GM23338 (cell line): Measurements from ENCODE around the gene PROX2. TPM values are rescaled to one million over a fixed set of nuclear protein-coding genes. Genes with fewer than 3 reads are reported as not detected.

Source experiments
- ATAC-seq: fragments of 200-7000 bp; cut with Tn5 transposase; 3 replicates; pipeline ENCODE4 v1.9.1; 2020
- DNase-seq: peaks from one replicate; pipeline ENCODE4 v3.0.0-alpha.2; 2015; ENCODE audit warnings: low spot score
- H2AFZ ChIP-seq: fragments of 200-600 bp; sonication (generic); 2 replicates; pipeline ENCODE4 v1.8.0; 2016; ENCODE audit warnings: antibody characterized with exemption, mild to moderate bottlenecking, moderate library complexity
- H3F3A ChIP-seq: fragments of 200-600 bp; sonication (generic); replicated peaks from 2 replicates; pipeline ENCODE4 v1.8.0; 2017; ENCODE audit warnings: antibody characterized with exemption, mixed run types, low read depth
- H3K27ac ChIP-seq: fragments of 200-600 bp; sonication (generic); 2 replicates; pipeline ENCODE4 v1.6.1; 2016; ENCODE audit warnings: low read depth
- H3K27me3 ChIP-seq: fragments of 200-600 bp; sonication (generic); 2 replicates; pipeline ENCODE4 v1.8.0; 2016; ENCODE audit warnings: mild to moderate bottlenecking, mixed run types, moderate library complexity; ENCODE audit not compliant: insufficient read depth
- H3K36me3 ChIP-seq: fragments of 200-600 bp; sonication (generic); 2 replicates; pipeline ENCODE4 v1.8.0; 2016; ENCODE audit warnings: mild to moderate bottlenecking; ENCODE audit not compliant: insufficient read depth
- H3K4me1 ChIP-seq: fragments of 200-600 bp; sonication (generic); 2 replicates; pipeline ENCODE4 v1.8.0; 2016; ENCODE audit warnings: mild to moderate bottlenecking, moderate library complexity; ENCODE audit not compliant: insufficient read depth
- H3K4me2 ChIP-seq: fragments of 200-600 bp; sonication (generic); 2 replicates; pipeline ENCODE4 v1.7.1; 2017; ENCODE audit warnings: mixed run types
- H3K4me3 ChIP-seq: fragments of 200-600 bp; sonication (generic); 2 replicates; pipeline ENCODE4 v1.6.1; 2016; ENCODE audit warnings: mixed run types
- H3K79me2 ChIP-seq: fragments of 200-600 bp; sonication (generic); replicated peaks from 2 replicates; pipeline ENCODE4 v1.8.0; 2017; ENCODE audit warnings: mild to moderate bottlenecking; ENCODE audit not compliant: insufficient read depth
- H3K9me2 ChIP-seq: fragments of 200-600 bp; sonication (generic); 2 replicates; pipeline ENCODE4 v1.8.0; 2017; ENCODE audit not compliant: insufficient read depth
- H4K20me1 ChIP-seq: fragments of 200-600 bp; sonication (generic); replicated peaks from 2 replicates; pipeline ENCODE4 v1.8.0; 2017; ENCODE audit warnings: mild to moderate bottlenecking; ENCODE audit not compliant: insufficient read depth
- H3K27ac Mint-ChIP-seq: 2 replicates; pipeline ENCODE4 v1.8.0; 2020; ENCODE audit warnings: inconsistent platforms, mild to moderate bottlenecking, moderate library complexity, mixed read lengths
- H3K27me3 Mint-ChIP-seq: 3 replicates; pipeline ENCODE4 v1.8.0; 2022; ENCODE audit warnings: low read depth, mild to moderate bottlenecking, moderate library complexity, mixed read lengths, inconsistent platforms; ENCODE audit not compliant: insufficient read depth, poor library complexity
- H3K36me3 Mint-ChIP-seq: 3 replicates; pipeline ENCODE4 v1.8.0; 2021; ENCODE audit warnings: low read depth, mild to moderate bottlenecking, inconsistent platforms, moderate library complexity, mixed read lengths
- H3K4me1 Mint-ChIP-seq: 3 replicates; pipeline ENCODE4 v1.8.0; 2020; ENCODE audit warnings: mild to moderate bottlenecking, inconsistent platforms, mixed read lengths
- H3K4me3 Mint-ChIP-seq: 3 replicates; pipeline ENCODE4 v1.8.0; 2021; ENCODE audit warnings: moderate library complexity, mild to moderate bottlenecking, inconsistent platforms, mixed read lengths
- H3K9me3 Mint-ChIP-seq: 3 replicates; pipeline ENCODE4 v1.8.0; 2020; ENCODE audit warnings: moderate library complexity, mild to moderate bottlenecking, inconsistent platforms, mixed read lengths
- CREB1 ChIP-seq: fragments of 250-450 bp; sonication (Bioruptor Pico); IDR thresholded peaks from 2 replicates; pipeline ENCODE4 v1.5.0; 2020; ENCODE audit warnings: low read depth, mild to moderate bottlenecking, moderate library complexity
- CTCF ChIP-seq, 2 experiments: fragments of 200-600 bp in 1 of 2; sonication (generic) in 1 of 2; conservative IDR thresholded peaks; 2 replicates each; pipeline versions ENCODE4 v1.5.1 to v1.6.1; 2016 to 2017; ENCODE audit warnings: antibody characterized with exemption in 2 of 2, low read depth in 2 of 2, mild to moderate bottlenecking in 2 of 2, moderate library complexity in 1 of 2
- ETS1 ChIP-seq: IDR thresholded peaks from 2 replicates; pipeline ENCODE4 v1.6.1; 2016; ENCODE audit warnings: antibody characterized with exemption
- EZH2 ChIP-seq: fragments of 200-600 bp; sonication (generic); IDR thresholded peaks from one replicate; pipeline ENCODE4 v1.8.0; 2017; ENCODE audit warnings: antibody characterized with exemption, mild to moderate bottlenecking, low read depth; ENCODE audit not compliant: unreplicated experiment
- EZH2phosphoT487 ChIP-seq: fragments of 200-600 bp; sonication (generic); IDR thresholded peaks from one replicate; pipeline ENCODE4 v1.8.1; 2018; ENCODE audit warnings: antibody characterized with exemption; ENCODE audit not compliant: unreplicated experiment
- JUNB ChIP-seq: IDR thresholded peaks from one replicate; pipeline ENCODE4 v1.6.1; 2016; ENCODE audit warnings: antibody characterized with exemption; ENCODE audit not compliant: unreplicated experiment
- NANOG ChIP-seq: IDR thresholded peaks from 2 replicates; pipeline ENCODE4 v1.6.1; 2016; ENCODE audit warnings: antibody characterized with exemption, borderline replicate concordance
- POLR2AphosphoS5 ChIP-seq: IDR thresholded peaks from 2 replicates; pipeline ENCODE4 v1.6.1; 2016; ENCODE audit warnings: antibody characterized with exemption, low read depth
- STAT1 ChIP-seq: IDR thresholded peaks from one replicate; pipeline ENCODE4 v1.6.1; 2016; ENCODE audit warnings: antibody characterized with exemption; ENCODE audit not compliant: unreplicated experiment
- ZNF114 ChIP-seq: fragments of 250-450 bp; sonication (Bioruptor Pico); IDR thresholded peaks from 2 replicates; pipeline ENCODE4 v1.5.0; 2020; ENCODE audit warnings: mild to moderate bottlenecking, moderate library complexity
- ZNF331 ChIP-seq: fragments of 250-450 bp; sonication (Bioruptor Pico); IDR thresholded peaks from 2 replicates; pipeline ENCODE4 v1.5.0; 2020; ENCODE audit warnings: low read depth, mild to moderate bottlenecking, moderate library complexity
- polyA plus RNA-seq: library from polyadenylated mRNA; unstranded; fragments of >200 nt; fragmentation: Nextera tagmentation; extraction: Ambion mirVana; gene quantifications from 2 replicates; pipeline ENCODE4 v1.2.1, GENCODE V29; 2016
- total RNA-seq: library from RNA; depleted of rRNA; stranded (reverse); fragments of >200 nt; shearing (Covaris generic); gene quantifications from 2 replicates; pipeline ENCODE4 v1.2.3, GENCODE V29; 2014
- TF ChIP-seq, protein P1 (sequence below): fragments of 250-450 bp; sonication (Bioruptor Pico); IDR thresholded peaks from 2 replicates; pipeline ENCODE4 v1.5.0; 2020; ENCODE audit warnings: mild to moderate bottlenecking, moderate library complexity
- TF ChIP-seq, protein P2 (sequence below): IDR thresholded peaks from one replicate; pipeline ENCODE4 v1.6.1; 2018; ENCODE audit warnings: antibody characterized with exemption; ENCODE audit not compliant: unreplicated experiment

The PROX2 gene
- total and polyA plus RNA-seq, 2 experiments from 2014 or later = 0.06 TPM; not detected in 1

- H4K20me1 ChIP-seq = peaks cover 52% of the 10 kb centered on the region
- ATAC-seq (no peak), DNase-seq (no peak)
- H3K9me3 Mint-ChIP-seq = no peaks in the 10 kb centered on the region
- no peaks in the 10 kb centered on the region for H3K27me3 Mint-ChIP-seq
- no peak overlapping the region for H3K4me3 ChIP-seq
- 0 out of 2 replicates have a peak, but pooled peaks cover 6% of the 10 kb centered on the region for H3F3A ChIP-seq
- no peak overlapping the region for H2AFZ ChIP-seq
- no peak overlapping the region for H3K4me2 ChIP-seq
- no peaks in the 10 kb centered on the region for H3K27me3 ChIP-seq
- peaks cover 79% of the 10 kb centered on the region for H3K36me3 Mint-ChIP-seq
- TF ChIP-seq STAT1 = no peak
- TF ChIP-seq, protein P1, sequence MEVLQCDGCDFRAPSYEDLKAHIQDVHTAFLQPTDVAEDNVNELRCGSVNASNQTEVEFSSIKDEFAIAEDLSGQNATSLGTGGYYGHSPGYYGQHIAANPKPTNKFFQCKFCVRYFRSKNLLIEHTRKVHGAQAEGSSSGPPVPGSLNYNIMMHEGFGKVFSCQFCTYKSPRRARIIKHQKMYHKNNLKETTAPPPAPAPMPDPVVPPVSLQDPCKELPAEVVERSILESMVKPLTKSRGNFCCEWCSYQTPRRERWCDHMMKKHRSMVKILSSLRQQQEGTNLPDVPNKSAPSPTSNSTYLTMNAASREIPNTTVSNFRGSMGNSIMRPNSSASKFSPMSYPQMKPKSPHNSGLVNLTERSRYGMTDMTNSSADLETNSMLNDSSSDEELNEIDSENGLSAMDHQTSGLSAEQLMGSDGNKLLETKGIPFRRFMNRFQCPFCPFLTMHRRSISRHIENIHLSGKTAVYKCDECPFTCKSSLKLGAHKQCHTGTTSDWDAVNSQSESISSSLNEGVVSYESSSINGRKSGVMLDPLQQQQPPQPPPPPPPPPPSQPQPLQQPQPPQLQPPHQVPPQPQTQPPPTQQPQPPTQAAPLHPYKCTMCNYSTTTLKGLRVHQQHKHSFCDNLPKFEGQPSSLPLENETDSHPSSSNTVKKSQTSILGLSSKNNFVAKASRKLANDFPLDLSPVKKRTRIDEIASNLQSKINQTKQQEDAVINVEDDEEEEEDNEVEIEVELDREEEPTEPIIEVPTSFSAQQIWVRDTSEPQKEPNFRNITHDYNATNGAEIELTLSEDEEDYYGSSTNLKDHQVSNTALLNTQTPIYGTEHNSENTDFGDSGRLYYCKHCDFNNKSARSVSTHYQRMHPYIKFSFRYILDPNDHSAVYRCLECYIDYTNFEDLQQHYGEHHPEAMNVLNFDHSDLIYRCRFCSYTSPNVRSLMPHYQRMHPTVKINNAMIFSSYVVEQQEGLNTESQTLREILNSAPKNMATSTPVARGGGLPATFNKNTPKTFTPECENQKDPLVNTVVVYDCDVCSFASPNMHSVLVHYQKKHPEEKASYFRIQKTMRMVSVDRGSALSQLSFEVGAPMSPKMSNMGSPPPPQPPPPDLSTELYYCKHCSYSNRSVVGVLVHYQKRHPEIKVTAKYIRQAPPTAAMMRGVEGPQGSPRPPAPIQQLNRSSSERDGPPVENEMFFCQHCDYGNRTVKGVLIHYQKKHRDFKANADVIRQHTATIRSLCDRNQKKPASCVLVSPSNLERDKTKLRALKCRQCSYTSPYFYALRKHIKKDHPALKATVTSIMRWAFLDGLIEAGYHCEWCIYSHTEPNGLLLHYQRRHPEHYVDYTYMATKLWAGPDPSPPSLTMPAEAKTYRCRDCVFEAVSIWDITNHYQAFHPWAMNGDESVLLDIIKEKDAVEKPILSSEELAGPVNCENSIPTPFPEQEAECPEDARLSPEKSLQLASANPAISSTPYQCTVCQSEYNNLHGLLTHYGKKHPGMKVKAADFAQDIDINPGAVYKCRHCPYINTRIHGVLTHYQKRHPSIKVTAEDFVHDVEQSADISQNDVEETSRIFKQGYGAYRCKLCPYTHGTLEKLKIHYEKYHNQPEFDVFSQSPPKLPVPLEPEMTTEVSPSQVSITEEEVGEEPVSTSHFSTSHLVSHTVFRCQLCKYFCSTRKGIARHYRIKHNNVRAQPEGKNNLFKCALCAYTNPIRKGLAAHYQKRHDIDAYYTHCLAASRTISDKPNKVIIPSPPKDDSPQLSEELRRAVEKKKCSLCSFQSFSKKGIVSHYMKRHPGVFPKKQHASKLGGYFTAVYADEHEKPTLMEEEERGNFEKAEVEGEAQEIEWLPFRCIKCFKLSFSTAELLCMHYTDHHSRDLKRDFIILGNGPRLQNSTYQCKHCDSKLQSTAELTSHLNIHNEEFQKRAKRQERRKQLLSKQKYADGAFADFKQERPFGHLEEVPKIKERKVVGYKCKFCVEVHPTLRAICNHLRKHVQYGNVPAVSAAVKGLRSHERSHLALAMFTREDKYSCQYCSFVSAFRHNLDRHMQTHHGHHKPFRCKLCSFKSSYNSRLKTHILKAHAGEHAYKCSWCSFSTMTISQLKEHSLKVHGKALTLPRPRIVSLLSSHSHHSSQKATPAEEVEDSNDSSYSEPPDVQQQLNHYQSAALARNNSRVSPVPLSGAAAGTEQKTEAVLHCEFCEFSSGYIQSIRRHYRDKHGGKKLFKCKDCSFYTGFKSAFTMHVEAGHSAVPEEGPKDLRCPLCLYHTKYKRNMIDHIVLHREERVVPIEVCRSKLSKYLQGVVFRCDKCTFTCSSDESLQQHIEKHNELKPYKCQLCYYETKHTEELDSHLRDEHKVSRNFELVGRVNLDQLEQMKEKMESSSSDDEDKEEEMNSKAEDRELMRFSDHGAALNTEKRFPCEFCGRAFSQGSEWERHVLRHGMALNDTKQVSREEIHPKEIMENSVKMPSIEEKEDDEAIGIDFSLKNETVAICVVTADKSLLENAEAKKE = no peak
- TF ChIP-seq ETS1 = no peak
- TF ChIP-seq EZH2 = no peak
- TF ChIP-seq CREB1 (CRISPR knock-in tag) = no peak
- TF ChIP-seq, protein P2, sequence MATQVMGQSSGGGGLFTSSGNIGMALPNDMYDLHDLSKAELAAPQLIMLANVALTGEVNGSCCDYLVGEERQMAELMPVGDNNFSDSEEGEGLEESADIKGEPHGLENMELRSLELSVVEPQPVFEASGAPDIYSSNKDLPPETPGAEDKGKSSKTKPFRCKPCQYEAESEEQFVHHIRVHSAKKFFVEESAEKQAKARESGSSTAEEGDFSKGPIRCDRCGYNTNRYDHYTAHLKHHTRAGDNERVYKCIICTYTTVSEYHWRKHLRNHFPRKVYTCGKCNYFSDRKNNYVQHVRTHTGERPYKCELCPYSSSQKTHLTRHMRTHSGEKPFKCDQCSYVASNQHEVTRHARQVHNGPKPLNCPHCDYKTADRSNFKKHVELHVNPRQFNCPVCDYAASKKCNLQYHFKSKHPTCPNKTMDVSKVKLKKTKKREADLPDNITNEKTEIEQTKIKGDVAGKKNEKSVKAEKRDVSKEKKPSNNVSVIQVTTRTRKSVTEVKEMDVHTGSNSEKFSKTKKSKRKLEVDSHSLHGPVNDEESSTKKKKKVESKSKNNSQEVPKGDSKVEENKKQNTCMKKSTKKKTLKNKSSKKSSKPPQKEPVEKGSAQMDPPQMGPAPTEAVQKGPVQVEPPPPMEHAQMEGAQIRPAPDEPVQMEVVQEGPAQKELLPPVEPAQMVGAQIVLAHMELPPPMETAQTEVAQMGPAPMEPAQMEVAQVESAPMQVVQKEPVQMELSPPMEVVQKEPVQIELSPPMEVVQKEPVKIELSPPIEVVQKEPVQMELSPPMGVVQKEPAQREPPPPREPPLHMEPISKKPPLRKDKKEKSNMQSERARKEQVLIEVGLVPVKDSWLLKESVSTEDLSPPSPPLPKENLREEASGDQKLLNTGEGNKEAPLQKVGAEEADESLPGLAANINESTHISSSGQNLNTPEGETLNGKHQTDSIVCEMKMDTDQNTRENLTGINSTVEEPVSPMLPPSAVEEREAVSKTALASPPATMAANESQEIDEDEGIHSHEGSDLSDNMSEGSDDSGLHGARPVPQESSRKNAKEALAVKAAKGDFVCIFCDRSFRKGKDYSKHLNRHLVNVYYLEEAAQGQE = no peak
- TF ChIP-seq JUNB = no peak
- TF ChIP-seq POLR2AphosphoS5 = no peak
- TF ChIP-seq CTCF (conservative IDR thresholded peaks at IDR 0.05; ENCODE audit: low read depth in 2 of 2) = no peak
- TF ChIP-seq NANOG = no peak
- no peak for TF ChIP-seq ZNF114 (CRISPR knock-in tag)
- no peak for TF ChIP-seq EZH2phosphoT487
- TF ChIP-seq ZNF331 (CRISPR knock-in tag) = no peak
- no peaks in the 10 kb centered on the region for H3K9me2 ChIP-seq
- H3K27ac ChIP-seq = no peak overlapping the region
- peaks cover 16% of the 10 kb centered on the region for H3K4me1 ChIP-seq
- peaks cover 17% of the 10 kb centered on the region; the same call in 2 of the 3 replicates for H3K4me1 Mint-ChIP-seq
- H3K36me3 ChIP-seq = peaks cover 54% of the 10 kb centered on the region
- no peak overlapping the region for H3K4me3 Mint-ChIP-seq
- no peak overlapping the region for H3K27ac Mint-ChIP-seq
- peaks cover 25% of the 10 kb centered on the region for H3K79me2 ChIP-seq
Measured at GRCh38 chr14:74891870-74892269, 15.9 kb upstream of the PROX2 start.
